ENCODE measurements around the gene STKLD1.
A peak's percentile ranks its signal among the peaks of the same experiment; 100 is the strongest.

Gene STKLD1

GRCh38 chr9:133346021-133346785 lies 30.0 kb upstream of the STKLD1 start:
- Histone ChIP-seq H3F3A (ENCODE audit: low read depth) (peaks cover 4% of the 10 kb centered on the region; the same call in 1 of the 2 replicates), H4K20me1 (ENCODE audit: insufficient read depth, low read length, poor library complexity, severe bottlenecking) (peaks cover 45% of the 10 kb centered on the region), H3K27me3 (ENCODE audit: insufficient read depth, low read length, poor library complexity, severe bottlenecking) (peaks cover 8% of the 10 kb centered on the region), H2AFZ (ENCODE audit: low read length) (no peak overlapping the region), H3K9me3 (ENCODE audit: insufficient read depth, low read depth, low read length) (no peaks in the 10 kb centered on the region), H3K4me1 (ENCODE audit: insufficient read depth, low read length, poor library complexity, severe bottlenecking) (peaks cover 32% of the 10 kb centered on the region), H3K36me3 (ENCODE audit: insufficient read depth, low read length) (peaks cover 39% of the 10 kb centered on the region; the same call in 1 of the 2 replicates), H3K9me2 (replicated peaks; ENCODE audit: low read depth, low read length) (no peaks in the 10 kb centered on the region), H3K4me3 (ENCODE audit: low read length, poor library complexity, severe bottlenecking) (peak overlapping the region; percentile 97), H3K9ac (ENCODE audit: low read depth, low read length, poor library complexity, severe bottlenecking) (peak overlapping the region; percentile 100), H3K4me2 (ENCODE audit: low read depth, low read length, poor library complexity, severe bottlenecking) (peak overlapping the region; percentile 83), H3K79me2 (ENCODE audit: insufficient read depth, low read length) (peaks cover 60% of the 10 kb centered on the region)
- TF ChIP-seq CTCF (conservative IDR thresholded peaks at IDR 0.05; ENCODE audit: low read length) (no peak), EZH2phosphoT487 (IDR thresholded peaks at IDR 0.05; ENCODE audit: borderline replicate concordance) (no peak)

- TF ChIP-seq EZH2phosphoT487 (IDR thresholded peaks at IDR 0.05; ENCODE audit: borderline replicate concordance) = no peak
- 0 out of 2 replicates have a peak, but pooled peaks have one; percentile 11 for TF ChIP-seq CTCF (conservative IDR thresholded peaks at IDR 0.05; ENCODE audit: low read length)
- Histone ChIP-seq H3K27me3 (ENCODE audit: insufficient read depth, low read length, poor library complexity, severe bottlenecking) (peaks cover 8% of the 10 kb centered on the region), H3K9me2 (replicated peaks; ENCODE audit: low read depth, low read length) (no peaks in the 10 kb centered on the region), H3K4me3 (ENCODE audit: low read length, poor library complexity, severe bottlenecking) (peak overlapping the region; percentile 97), H3K4me1 (ENCODE audit: insufficient read depth, low read length, poor library complexity, severe bottlenecking) (peaks cover 32% of the 10 kb centered on the region), H3K4me2 (ENCODE audit: low read depth, low read length, poor library complexity, severe bottlenecking) (peak overlapping the region; percentile 83), H3F3A (ENCODE audit: low read depth) (peaks cover 11% of the 10 kb centered on the region; the same call in 1 of the 2 replicates), H2AFZ (ENCODE audit: low read length) (peak overlapping the region; percentile 74; the same call in 1 of the 2 replicates), H3K9me3 (ENCODE audit: insufficient read depth, low read depth, low read length) (no peaks in the 10 kb centered on the region), H4K20me1 (ENCODE audit: insufficient read depth, low read length, poor library complexity, severe bottlenecking) (peaks cover 57% of the 10 kb centered on the region), H3K79me2 (ENCODE audit: insufficient read depth, low read length) (peaks cover 67% of the 10 kb centered on the region), H3K9ac (ENCODE audit: low read depth, low read length, poor library complexity, severe bottlenecking) (peak overlapping the region; percentile 100), H3K36me3 (ENCODE audit: insufficient read depth, low read length) (peaks cover 50% of the 10 kb centered on the region)
Observed at GRCh38 chr9:133347515-133347984, 28.6 kb upstream of the STKLD1 start.

GRCh38 chr9:133347985-133348717 lies 28.0 kb upstream of the STKLD1 start, which contains the start of the genes MED22 and RPL7A:
MED22 (minus strand) TSS chr9:133348131; CDS start chr9:133346662, 1,469 bp downstream.
RPL7A (plus strand) TSS chr9:133348218; CDS start chr9:133348244, 26 bp downstream.
- peak within 1 kb of the TSS; percentile 99 for H3K4me2 ChIP-seq (ENCODE audit: low read depth, low read length, poor library complexity, severe bottlenecking)
- H3K4me3 ChIP-seq (ENCODE audit: low read length, poor library complexity, severe bottlenecking) = peak within 1 kb of the TSS; percentile 97
- H3K27me3 ChIP-seq (ENCODE audit: insufficient read depth, low read length, poor library complexity, severe bottlenecking) = peaks cover 8% of the 10 kb centered on the region
- TF ChIP-seq EZH2phosphoT487 (IDR thresholded peaks at IDR 0.05; ENCODE audit: borderline replicate concordance) = no peak
- no peak for TF ChIP-seq CTCF (conservative IDR thresholded peaks at IDR 0.05; ENCODE audit: low read length)
- H2AFZ ChIP-seq (ENCODE audit: low read length) = peak within 1 kb of the TSS; percentile 74; the same call in 1 of the 2 replicates
- H3K9ac ChIP-seq (ENCODE audit: low read depth, low read length, poor library complexity, severe bottlenecking) = peak within 1 kb of the TSS; percentile 100
- H4K20me1 ChIP-seq (ENCODE audit: insufficient read depth, low read length, poor library complexity, severe bottlenecking) = peaks cover 57% of the 10 kb centered on the region
- H3K36me3 ChIP-seq (ENCODE audit: insufficient read depth, low read length) = peaks cover 51% of the 10 kb centered on the region
- H3K4me1 ChIP-seq (ENCODE audit: insufficient read depth, low read length, poor library complexity, severe bottlenecking) = peaks cover 32% of the 10 kb centered on the region
- no peaks in the 10 kb centered on the region for H3K9me2 ChIP-seq (replicated peaks; ENCODE audit: low read depth, low read length)
- peaks cover 11% of the 10 kb centered on the region; the same call in 1 of the 2 replicates for H3F3A ChIP-seq (ENCODE audit: low read depth)
- no peaks in the 10 kb centered on the region for H3K9me3 ChIP-seq (ENCODE audit: insufficient read depth, low read depth, low read length)
- peaks cover 67% of the 10 kb centered on the region for H3K79me2 ChIP-seq (ENCODE audit: insufficient read depth, low read length)

Measured in Loucy (cell line).